Heart left ventricle (tissue), 13 donors: Measurements from ENCODE around the gene DYRK2.

Experiments
- CTCF ChIP-seq, 12 donors: fragments of 200-600 bp; sonication (generic) in 4 of 12; IDR thresholded peaks; one replicate each; pipeline versions ENCODE4 v1.5.0 to v1.8.0; 2018 to 2022; ENCODE audit warnings: antibody characterized with exemption in 12 of 12, mild to moderate bottlenecking in 5 of 12
- POLR2A ChIP-seq, 2 donors: fragments of 450-650 bp; IDR thresholded peaks; one replicate each; pipeline ENCODE4 v1.6.1; 2017; ENCODE audit warnings: antibody characterized with exemption in 2 of 2, mild to moderate bottlenecking in 2 of 2, moderate library complexity in 2 of 2
- donor health status: ischemic (EF 13 %, LVEDD 7.1; RV severe dilation, severe dysfunction).
- donor health status: DM: no; HTN: yes; CAD: no.
- donor health status: DM: no; HTN: no; CAD: no.
- donor health status: ischemic (EF 25% LVEDD 6.9; RV normal size, moderate dysfunction).
- donor health status: ischemic (EF 25% LVEDD 5.7; RV mildly dilated, moderate dysfunction).
- donor health status: ischemic (EF 35%, LVEDD 5.7; RV mildly dilated, moderate dysfunction).
- donor health status: nonischemic (EF 11% LVEDD 7.7; RV severe dilation, severe dysfunction).
- donor health status: DM: yes; HTN: yes; CAD: no.
- donor health status: PGD.
- donor health status: ischemic (EF 29% LVEDD 5.4; RV normal size, mild dysfunction).
- donor health status: nonischemic (EF 23%, LVEDD 6.1; RV moderate dilation, normal function).

GRCh38 chr12:67649261-67649569 is 670 bp downstream of the DYRK2 start:
- no peak for TF ChIP-seq CTCF (IDR thresholded peaks at IDR 0.05)
- TF ChIP-seq POLR2A (IDR thresholded peaks at IDR 0.05), result no peak
